Measurements from ENCODE around the gene OSBPL9. TPM values are rescaled to one million over a fixed set of nuclear protein-coding genes. Genes with fewer than 3 reads are reported as not detected.

OSBPL9 gene
- total RNA-seq, 1 experiment from 2014 or later, result 52.6 TPM

DNA sequence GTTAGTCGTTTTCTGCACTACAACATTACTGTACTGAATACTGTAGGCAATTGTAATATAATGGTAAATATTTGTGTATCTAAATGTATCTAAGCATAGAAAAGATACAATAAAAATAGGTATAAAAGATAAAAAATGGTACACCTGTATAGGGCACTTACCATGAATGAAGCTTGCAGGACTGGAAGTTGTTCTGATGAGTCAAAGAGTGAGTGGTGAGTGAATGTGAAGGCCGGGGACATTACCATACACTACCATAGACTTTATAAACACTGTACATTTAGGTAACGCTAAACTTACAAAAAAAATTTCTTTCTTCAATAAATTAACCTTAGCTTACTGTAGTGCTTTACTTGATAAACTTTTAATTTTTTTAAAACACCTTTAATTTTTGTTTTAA lies 13.5 kb downstream of the OSBPL9 start (continued):
- no peak for TF ChIP-seq TCF7L2 (IDR thresholded peaks at IDR 0.05; ENCODE audit: borderline replicate concordance, extremely low read depth, insufficient read depth, insufficient read length)

DNA sequence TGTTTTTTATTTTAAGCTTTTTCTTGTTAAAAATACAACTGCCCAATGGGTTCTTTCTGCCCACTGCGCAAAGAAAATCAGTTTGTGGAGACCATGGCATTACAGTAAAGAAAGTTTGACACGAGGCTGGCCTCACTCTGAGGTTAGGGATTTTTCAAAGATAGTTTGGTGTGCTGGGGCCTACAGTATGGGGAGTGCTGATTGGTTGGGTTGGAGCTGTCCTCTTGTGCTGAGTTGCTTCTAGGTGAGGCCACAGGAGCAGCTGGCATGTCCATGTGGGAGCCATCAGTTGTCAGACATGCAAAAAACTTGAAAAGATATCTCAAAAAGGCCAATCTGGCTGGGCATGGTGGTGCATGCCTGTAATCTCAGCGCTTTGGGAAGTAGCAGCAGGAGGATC lies 14.0 kb downstream of the OSBPL9 start:
- POLR2A ChIA-PET, result no interaction called here
- ATAC-seq, result no peak
- H3K79me2 ChIP-seq (ENCODE audit: insufficient read depth, low read length), result peaks cover 65% of the 10 kb centered on the region

More for the DNA sequence above, 14.0 kb downstream of the OSBPL9 start:
- Histone ChIP-seq H3K4me1 (ENCODE audit: control insufficient read depth in 1 of 2, insufficient read depth in 2 of 2, low read length in 2 of 2) (peaks cover 12 to 15% of the 10 kb centered on the region in 2 experiments), H3K4me3 (replicated peaks in 1 of 2; ENCODE audit: low read depth in 1 of 2, low read length in 2 of 2) (no peak overlapping the region), H3K27me3 (ENCODE audit: insufficient read depth, low read length) (no peaks in the 10 kb centered on the region), H3K9me3 (ENCODE audit: control insufficient read depth in 1 of 2, insufficient read depth in 1 of 2, low read depth in 1 of 2, low read length in 2 of 2) (no peaks in the 10 kb centered on the region), H3K36me3 (ENCODE audit: control insufficient read depth in 1 of 2, insufficient read depth in 2 of 2, low read length in 2 of 2) (no peaks in the 10 kb centered on the region), H3K4me2 (ENCODE audit: low read length) (no peak overlapping the region), H4K20me1 (ENCODE audit: insufficient read depth) (no peaks in the 10 kb centered on the region), H2AFZ (ENCODE audit: low read depth, low read length, poor library complexity, severe bottlenecking) (no peak overlapping the region), H3K27ac (ENCODE audit: low read depth, low read length) (no peak overlapping the region), H3K9me2 (ENCODE audit: insufficient read depth) (no peaks in the 10 kb centered on the region), H3K9ac (ENCODE audit: low read length) (no peak overlapping the region)
- intact Hi-C loops (cut with micrococcal nuclease), result no loop called here
- TF ChIP-seq, protein P1, sequence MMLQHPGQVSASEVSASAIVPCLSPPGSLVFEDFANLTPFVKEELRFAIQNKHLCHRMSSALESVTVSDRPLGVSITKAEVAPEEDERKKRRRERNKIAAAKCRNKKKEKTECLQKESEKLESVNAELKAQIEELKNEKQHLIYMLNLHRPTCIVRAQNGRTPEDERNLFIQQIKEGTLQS (IDR thresholded peaks at IDR 0.05), result no peak
- TF ChIP-seq CEBPB (IDR thresholded peaks at IDR 0.05; ENCODE audit: low read depth) (no peak), EZH2phosphoT487 (IDR thresholded peaks at IDR 0.05; ENCODE audit: borderline replicate concordance) (no peak), ZNF274 (IDR thresholded peaks at IDR 0.05; ENCODE audit: low read depth, low read length) (no peak), POLR2A (IDR thresholded peaks at IDR 0.05; ENCODE audit: borderline replicate concordance, extremely low read depth, insufficient read depth, insufficient read length) (no peak), SP1 (IDR thresholded peaks at IDR 0.05; ENCODE audit: low read depth) (no peak), CBX3 (IDR thresholded peaks at IDR 0.05; ENCODE audit: low read depth) (no peak), ZFX (IDR thresholded peaks at IDR 0.05) (no peak), YY1 (IDR thresholded peaks at IDR 0.05; ENCODE audit: extremely low read depth, insufficient replicate concordance, low read depth, low read length) (no peak)
- TF ChIP-seq, protein P2, sequence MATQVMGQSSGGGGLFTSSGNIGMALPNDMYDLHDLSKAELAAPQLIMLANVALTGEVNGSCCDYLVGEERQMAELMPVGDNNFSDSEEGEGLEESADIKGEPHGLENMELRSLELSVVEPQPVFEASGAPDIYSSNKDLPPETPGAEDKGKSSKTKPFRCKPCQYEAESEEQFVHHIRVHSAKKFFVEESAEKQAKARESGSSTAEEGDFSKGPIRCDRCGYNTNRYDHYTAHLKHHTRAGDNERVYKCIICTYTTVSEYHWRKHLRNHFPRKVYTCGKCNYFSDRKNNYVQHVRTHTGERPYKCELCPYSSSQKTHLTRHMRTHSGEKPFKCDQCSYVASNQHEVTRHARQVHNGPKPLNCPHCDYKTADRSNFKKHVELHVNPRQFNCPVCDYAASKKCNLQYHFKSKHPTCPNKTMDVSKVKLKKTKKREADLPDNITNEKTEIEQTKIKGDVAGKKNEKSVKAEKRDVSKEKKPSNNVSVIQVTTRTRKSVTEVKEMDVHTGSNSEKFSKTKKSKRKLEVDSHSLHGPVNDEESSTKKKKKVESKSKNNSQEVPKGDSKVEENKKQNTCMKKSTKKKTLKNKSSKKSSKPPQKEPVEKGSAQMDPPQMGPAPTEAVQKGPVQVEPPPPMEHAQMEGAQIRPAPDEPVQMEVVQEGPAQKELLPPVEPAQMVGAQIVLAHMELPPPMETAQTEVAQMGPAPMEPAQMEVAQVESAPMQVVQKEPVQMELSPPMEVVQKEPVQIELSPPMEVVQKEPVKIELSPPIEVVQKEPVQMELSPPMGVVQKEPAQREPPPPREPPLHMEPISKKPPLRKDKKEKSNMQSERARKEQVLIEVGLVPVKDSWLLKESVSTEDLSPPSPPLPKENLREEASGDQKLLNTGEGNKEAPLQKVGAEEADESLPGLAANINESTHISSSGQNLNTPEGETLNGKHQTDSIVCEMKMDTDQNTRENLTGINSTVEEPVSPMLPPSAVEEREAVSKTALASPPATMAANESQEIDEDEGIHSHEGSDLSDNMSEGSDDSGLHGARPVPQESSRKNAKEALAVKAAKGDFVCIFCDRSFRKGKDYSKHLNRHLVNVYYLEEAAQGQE (IDR thresholded peaks at IDR 0.05; ENCODE audit: low read depth), result no peak
- TF ChIP-seq, protein P3, sequence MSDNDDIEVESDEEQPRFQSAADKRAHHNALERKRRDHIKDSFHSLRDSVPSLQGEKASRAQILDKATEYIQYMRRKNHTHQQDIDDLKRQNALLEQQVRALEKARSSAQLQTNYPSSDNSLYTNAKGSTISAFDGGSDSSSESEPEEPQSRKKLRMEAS (IDR thresholded peaks at IDR 0.05), result no peak
- TF ChIP-seq, protein P4, sequence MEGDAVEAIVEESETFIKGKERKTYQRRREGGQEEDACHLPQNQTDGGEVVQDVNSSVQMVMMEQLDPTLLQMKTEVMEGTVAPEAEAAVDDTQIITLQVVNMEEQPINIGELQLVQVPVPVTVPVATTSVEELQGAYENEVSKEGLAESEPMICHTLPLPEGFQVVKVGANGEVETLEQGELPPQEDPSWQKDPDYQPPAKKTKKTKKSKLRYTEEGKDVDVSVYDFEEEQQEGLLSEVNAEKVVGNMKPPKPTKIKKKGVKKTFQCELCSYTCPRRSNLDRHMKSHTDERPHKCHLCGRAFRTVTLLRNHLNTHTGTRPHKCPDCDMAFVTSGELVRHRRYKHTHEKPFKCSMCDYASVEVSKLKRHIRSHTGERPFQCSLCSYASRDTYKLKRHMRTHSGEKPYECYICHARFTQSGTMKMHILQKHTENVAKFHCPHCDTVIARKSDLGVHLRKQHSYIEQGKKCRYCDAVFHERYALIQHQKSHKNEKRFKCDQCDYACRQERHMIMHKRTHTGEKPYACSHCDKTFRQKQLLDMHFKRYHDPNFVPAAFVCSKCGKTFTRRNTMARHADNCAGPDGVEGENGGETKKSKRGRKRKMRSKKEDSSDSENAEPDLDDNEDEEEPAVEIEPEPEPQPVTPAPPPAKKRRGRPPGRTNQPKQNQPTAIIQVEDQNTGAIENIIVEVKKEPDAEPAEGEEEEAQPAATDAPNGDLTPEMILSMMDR (IDR thresholded peaks at IDR 0.05 in 2 of 3, conservative IDR thresholded peaks at IDR 0.05 in 1 of 3; ENCODE audit: borderline replicate concordance in 1 of 3, insufficient read depth in 1 of 3, low read depth in 2 of 3, low read length in 2 of 3), result no peak
- RAD21 ChIA-PET (ENCODE audit: low non-redundant PET in 1 of 2, low total read pairs in 2 of 2, uncharacterized antibody in 2 of 2, unreplicated experiment in 2 of 2), result no interaction called here
- CTCF ChIA-PET, result no interaction called here
- no TSS peak for BruUV-seq (replicated peaks)
- no peak for DNase-seq (ENCODE audit: low read depth, low spot score)
